Measurements from ENCODE around the gene MTG1.

MTG1 gene

GRCh38 chr10:133394064-133394663 lies at the start of gene MTG1:
TSS of gene MTG1 (plus strand) at chr10:133394157. CDS start at chr10:133394221, 64 bp downstream.
- DNase-seq (ENCODE audit: low spot score), result peak; percentile 78

GRCh38 chr10:133344236-133344635 lies 49.7 kb upstream of the MTG1 start:
- no peak for DNase-seq (ENCODE audit: low spot score)

GRCh38 chr10:133346413-133346812 lies 47.5 kb upstream of the MTG1 start:
- no peak for DNase-seq (ENCODE audit: low spot score)

- peak; percentile 80 for DNase-seq (ENCODE audit: low spot score)
Measured at GRCh38 chr10:133347710-133348517, 46.0 kb upstream of the MTG1 start.

- no peak for DNase-seq (ENCODE audit: low spot score)
Measured at GRCh38 chr10:133349160-133349568, 44.8 kb upstream of the MTG1 start.

- no peak for DNase-seq (ENCODE audit: low spot score)
Measured at GRCh38 chr10:133349577-133350011, 44.4 kb upstream of the MTG1 start.

GRCh38 chr10:133350283-133350949 lies 43.5 kb upstream of the MTG1 start:
- DNase-seq (ENCODE audit: low spot score), result no peak

- DNase-seq (ENCODE audit: low spot score), result no peak
Measured at GRCh38 chr10:133350950-133351329, 43.0 kb upstream of the MTG1 start.

GRCh38 chr10:133351408-133352318 lies 42.3 kb upstream of the MTG1 start:
- no peak for DNase-seq (ENCODE audit: low spot score)

- no peak for DNase-seq (ENCODE audit: low spot score)
Measured at GRCh38 chr10:133353202-133353959, 40.6 kb upstream of the MTG1 start.

GRCh38 chr10:133353988-133354605 lies 39.9 kb upstream of the MTG1 start:
- DNase-seq (ENCODE audit: low spot score), result no peak

- DNase-seq (ENCODE audit: low spot score), result no peak
Measured at GRCh38 chr10:133354672-133355240, 39.2 kb upstream of the MTG1 start.

- no peak for DNase-seq (ENCODE audit: low spot score)
Measured at GRCh38 chr10:133355266-133355665, 38.7 kb upstream of the MTG1 start.

- no peak for DNase-seq (ENCODE audit: low spot score)
Measured at GRCh38 chr10:133355991-133356390, 38.0 kb upstream of the MTG1 start.

GRCh38 chr10:133356549-133357284 lies 37.2 kb upstream of the MTG1 start:
- DNase-seq (ENCODE audit: low spot score), result no peak

GRCh38 chr10:133357285-133358161 lies 36.4 kb upstream of the MTG1 start, which contains the start of gene FUOM:
TSS of gene FUOM (minus strand) at chr10:133358019. CDS start at chr10:133358007, 12 bp downstream.
- peak; percentile 90 for DNase-seq (ENCODE audit: low spot score)

GRCh38 chr10:133358162-133358924 lies 35.6 kb upstream of the MTG1 start:
- DNase-seq (ENCODE audit: low spot score), result no peak

- no peak for DNase-seq (ENCODE audit: low spot score)
Measured at GRCh38 chr10:133358925-133359310, 35.0 kb upstream of the MTG1 start.
